Skeletal muscle tissue (tissue), 5 donors: Measurements from ENCODE around the gene MGAT4B. TPM values are rescaled to one million over a fixed set of nuclear protein-coding genes. Genes with fewer than 3 reads are reported as not detected.

ENCODE experiments used
- H3K27ac ChIP-seq: one replicate; pipeline ENCODE4 v1.7.0; 2013; ENCODE audit warnings: mild to moderate bottlenecking, low read depth, low read length, inconsistent platforms
- H3K27me3 ChIP-seq, 3 donors: one replicate each; pipeline ENCODE4 v1.7.0; 2013; ENCODE audit warnings: low read length in 3 of 3; ENCODE audit not compliant: control insufficient read depth in 3 of 3, insufficient read depth in 3 of 3
- H3K36me3 ChIP-seq, 3 donors: one replicate each; pipeline ENCODE4 v1.7.0; 2013; ENCODE audit warnings: low read length in 3 of 3; ENCODE audit not compliant: control insufficient read depth in 3 of 3, insufficient read depth in 3 of 3
- H3K4me1 ChIP-seq, 3 donors: one replicate each; pipeline ENCODE4 v1.7.0; 2013; ENCODE audit warnings: low read length in 3 of 3, mild to moderate bottlenecking in 3 of 3; ENCODE audit not compliant: control insufficient read depth in 3 of 3, insufficient read depth in 3 of 3
- H3K4me3 ChIP-seq, 3 donors: one replicate each; pipeline ENCODE4 v1.7.0; 2013; ENCODE audit warnings: low read length in 3 of 3
- H3K9ac ChIP-seq, 3 donors: one replicate each; pipeline ENCODE4 v1.7.0; 2013; ENCODE audit warnings: low read length in 3 of 3, mild to moderate bottlenecking in 3 of 3, moderate library complexity in 2 of 3, low read depth in 1 of 3
- H3K9me3 ChIP-seq, 3 donors: one replicate each; pipeline ENCODE4 v1.7.0; 2013; ENCODE audit warnings: low read length in 3 of 3; ENCODE audit not compliant: control insufficient read depth in 3 of 3
- small RNA-seq: library from RNA; depleted of rRNA; stranded (forward); fragments of <200 nt; gene quantifications from one replicate; pipeline ENCODE3, GENCODE V24; 2014
- total RNA-seq: library from RNA; depleted of rRNA; stranded (reverse); fragments of >200 nt; gene quantifications from one replicate; pipeline ENCODE4 v1.2.3, GENCODE V29; 2014
- donor health status: Osteomylitis.

Gene MGAT4B
- total RNA-seq, 1 donor from 2014 or later = 32.4 TPM

GRCh38 chr5:179758955-179759354 lies 47.7 kb downstream of the MGAT4B start:
- no peak overlapping the region for H3K4me3 ChIP-seq
- no peak overlapping the region for H3K27ac ChIP-seq
- H3K4me1 ChIP-seq = peaks cover 39 to 59% (median 46%) of the 10 kb centered on the region in 3 donors
- H3K36me3 ChIP-seq = no peaks in the 10 kb centered on the region
- H3K9me3 ChIP-seq = no peaks in the 10 kb centered on the region
- no peaks in the 10 kb centered on the region for H3K27me3 ChIP-seq
- no peak overlapping the region for H3K9ac ChIP-seq

GRCh38 chr5:179755022-179755421 lies 51.6 kb downstream of the MGAT4B start:
- H3K27ac ChIP-seq = no peak overlapping the region
- no peak overlapping the region for H3K4me3 ChIP-seq
- H3K9me3 ChIP-seq = no peaks in the 10 kb centered on the region
- peaks cover 10 to 29% (median 19%) of the 10 kb centered on the region in 3 donors for H3K4me1 ChIP-seq
- H3K36me3 ChIP-seq = peaks cover 0 to 2% (median 1%) of the 10 kb centered on the region in 3 donors
- H3K9ac ChIP-seq = peak overlapping the region in 1 of 3 donors; percentile 13
- H3K27me3 ChIP-seq = no peaks in the 10 kb centered on the region

GRCh38 chr5:179753971-179754370 lies 52.7 kb downstream of the MGAT4B start:
- Histone ChIP-seq H3K27me3 (no peaks in the 10 kb centered on the region), H3K4me1 (peaks cover 4 to 18% (median 17%) of the 10 kb centered on the region in 3 donors), H3K9ac (peak overlapping the region in 1 of 3 donors; percentile 33), H3K9me3 (no peaks in the 10 kb centered on the region), H3K36me3 (peaks cover 2 to 7% (median 4%) of the 10 kb centered on the region in 3 donors), H3K27ac (no peak overlapping the region), H3K4me3 (no peak overlapping the region)

- no peaks in the 10 kb centered on the region for H3K27me3 ChIP-seq
- no peak overlapping the region for H3K9ac ChIP-seq
- H3K9me3 ChIP-seq = no peaks in the 10 kb centered on the region
- peaks cover 4 to 7% (median 4%) of the 10 kb centered on the region in 3 donors for H3K36me3 ChIP-seq
- no peak overlapping the region for H3K27ac ChIP-seq
- peaks cover 4 to 11% (median 10%) of the 10 kb centered on the region in 3 donors for H3K4me1 ChIP-seq
- no peak overlapping the region for H3K4me3 ChIP-seq
Observed at GRCh38 chr5:179749857-179750508, 56.7 kb downstream of the MGAT4B start.

- Histone ChIP-seq H3K9ac (no peak overlapping the region), H3K4me1 (peaks cover 0 to 2% (median 0%) of the 10 kb centered on the region in 3 donors), H3K27ac (no peak overlapping the region), H3K27me3 (no peaks in the 10 kb centered on the region), H3K9me3 (no peaks in the 10 kb centered on the region), H3K4me3 (no peak overlapping the region), H3K36me3 (peaks cover 4 to 7% (median 4%) of the 10 kb centered on the region in 3 donors)
Observed at GRCh38 chr5:179747811-179748210, 58.9 kb downstream of the MGAT4B start.

Small RNAs within 50 kb of the gene (small RNA-seq; reads per million reads assigned to genes)
- not detected for gene MIR1229
- gene RF00019 = not detected

Other genes with a start within 250 kb of the MGAT4B start
- gene HNRNPH1, start 183.2 kb downstream of the MGAT4B start, total RNA-seq = 430 TPM
- not detected for gene CBY3, start 125.8 kb downstream of the MGAT4B start, total RNA-seq
- 259 TPM for gene CANX, start 107.9 kb downstream of the MGAT4B start, total RNA-seq
- 7.8 TPM for gene MAML1, start 74.0 kb downstream of the MGAT4B start, total RNA-seq
- 3.7 TPM for gene LTC4S, start 12.9 kb downstream of the MGAT4B start, total RNA-seq
- 54.8 TPM for gene SQSTM1, start 14.0 kb upstream of the MGAT4B start, total RNA-seq
- 21.4 TPM for gene MRNIP, start 52.0 kb upstream of the MGAT4B start, total RNA-seq
- 32.9 TPM for gene TBC1D9B, start 101.0 kb upstream of the MGAT4B start, total RNA-seq